Mesothelial cell of epicardium (in vitro differentiated cells): ENCODE results near the gene GMDS. TPM values are rescaled to one million over a fixed set of nuclear protein-coding genes. Genes with fewer than 3 reads are reported as not detected.
A peak's percentile ranks its signal among the peaks of the same experiment; 100 is the strongest.

Source experiments
- DNase-seq, 2 experiments: peaks; one replicate each; pipeline ENCODE4 v3.0.0; 2021; ENCODE audit warnings: low spot score in 2 of 2; ENCODE audit not compliant: unreplicated experiment in 2 of 2
- H3K27ac Mint-ChIP-seq: 2 replicates; pipeline ENCODE4 v1.8.0; 2021; ENCODE audit warnings: mixed read lengths
- H3K27me3 Mint-ChIP-seq: 2 replicates; pipeline ENCODE4 v1.8.0; 2021; ENCODE audit warnings: low read depth, mixed read lengths
- H3K36me3 Mint-ChIP-seq: 2 replicates; pipeline ENCODE4 v1.8.0; 2021; ENCODE audit warnings: mixed read lengths
- H3K4me1 Mint-ChIP-seq: 2 replicates; pipeline ENCODE4 v1.8.0; 2021; ENCODE audit warnings: mixed read lengths
- H3K4me3 Mint-ChIP-seq: 2 replicates; pipeline ENCODE4 v1.8.0; 2021; ENCODE audit warnings: mild to moderate bottlenecking, moderate library complexity, mixed read lengths
- H3K9me3 Mint-ChIP-seq: 2 replicates; pipeline ENCODE4 v1.8.0; 2021; ENCODE audit warnings: mixed read lengths
- total RNA-seq: library from RNA; stranded (reverse); gene quantifications from 3 replicates; pipeline ENCODE4 v1.2.1, GENCODE V29; 2021
- TF ChIP-seq, protein P1 (sequence below): fragments of 200-600 bp; sonication (generic); IDR thresholded peaks from one replicate; pipeline ENCODE4 v1.5.0; 2021; ENCODE audit warnings: antibody characterized with exemption; ENCODE audit not compliant: unreplicated experiment

The GMDS gene
- total RNA-seq, 1 donor from 2014 or later = 39.9 TPM

DNA sequence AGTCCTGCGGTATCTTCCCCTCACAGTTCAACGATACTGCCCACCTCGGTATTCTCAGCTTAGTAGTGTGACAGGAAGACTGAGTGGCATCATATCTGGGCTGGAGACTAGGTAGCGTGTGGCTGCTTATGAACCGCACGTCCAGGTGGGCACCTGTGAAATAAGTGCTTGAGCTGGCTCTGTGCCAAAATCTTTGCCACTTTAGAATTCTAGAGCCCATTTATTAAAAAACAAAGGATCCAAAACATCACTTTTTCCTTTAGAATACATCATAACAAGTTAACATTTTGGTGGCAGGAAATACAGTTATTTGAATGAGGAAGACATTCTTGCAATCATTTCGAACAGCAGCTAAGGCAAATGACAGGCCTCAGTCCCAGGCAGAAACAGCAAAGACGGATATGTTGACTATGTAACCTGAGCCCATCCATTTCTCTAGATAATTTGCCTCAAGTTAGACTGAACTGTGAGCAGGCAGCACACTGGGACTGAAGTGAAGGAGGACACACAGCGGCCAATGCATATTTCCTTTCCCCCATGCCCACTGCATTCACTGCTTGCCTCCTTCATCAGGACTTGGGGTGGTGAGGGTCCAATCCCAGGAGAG lies 136.6 kb downstream of the GMDS start:
- peak overlapping the region; percentile 26 for H3K27ac Mint-ChIP-seq
- no peaks in the 10 kb centered on the region for H3K36me3 Mint-ChIP-seq
- DNase-seq = no peak
- no peaks in the 10 kb centered on the region for H3K9me3 Mint-ChIP-seq
- peaks cover 2% of the 10 kb centered on the region for H3K27me3 Mint-ChIP-seq
- peaks cover 30% of the 10 kb centered on the region for H3K4me1 Mint-ChIP-seq
- TF ChIP-seq, protein P1, sequence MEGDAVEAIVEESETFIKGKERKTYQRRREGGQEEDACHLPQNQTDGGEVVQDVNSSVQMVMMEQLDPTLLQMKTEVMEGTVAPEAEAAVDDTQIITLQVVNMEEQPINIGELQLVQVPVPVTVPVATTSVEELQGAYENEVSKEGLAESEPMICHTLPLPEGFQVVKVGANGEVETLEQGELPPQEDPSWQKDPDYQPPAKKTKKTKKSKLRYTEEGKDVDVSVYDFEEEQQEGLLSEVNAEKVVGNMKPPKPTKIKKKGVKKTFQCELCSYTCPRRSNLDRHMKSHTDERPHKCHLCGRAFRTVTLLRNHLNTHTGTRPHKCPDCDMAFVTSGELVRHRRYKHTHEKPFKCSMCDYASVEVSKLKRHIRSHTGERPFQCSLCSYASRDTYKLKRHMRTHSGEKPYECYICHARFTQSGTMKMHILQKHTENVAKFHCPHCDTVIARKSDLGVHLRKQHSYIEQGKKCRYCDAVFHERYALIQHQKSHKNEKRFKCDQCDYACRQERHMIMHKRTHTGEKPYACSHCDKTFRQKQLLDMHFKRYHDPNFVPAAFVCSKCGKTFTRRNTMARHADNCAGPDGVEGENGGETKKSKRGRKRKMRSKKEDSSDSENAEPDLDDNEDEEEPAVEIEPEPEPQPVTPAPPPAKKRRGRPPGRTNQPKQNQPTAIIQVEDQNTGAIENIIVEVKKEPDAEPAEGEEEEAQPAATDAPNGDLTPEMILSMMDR = no peak
- H3K4me3 Mint-ChIP-seq = no peak overlapping the region

DNA sequence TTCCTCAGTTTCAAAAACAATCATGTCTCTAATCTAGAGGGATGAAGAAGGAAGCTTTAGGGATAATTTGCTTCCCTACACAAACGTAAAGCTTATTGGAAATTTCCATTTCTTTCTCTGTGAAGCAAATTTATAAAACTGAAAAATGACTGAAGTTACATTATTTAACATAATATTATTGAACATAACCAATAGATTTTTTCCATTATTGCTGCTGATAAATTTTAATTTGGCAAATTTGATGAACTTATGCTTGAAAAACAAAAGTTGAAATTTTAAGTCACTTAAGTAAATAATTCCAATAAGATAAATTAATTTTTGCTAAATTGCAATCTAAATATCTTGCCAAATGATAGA lies 140.9 kb downstream of the GMDS start:
- DNase-seq = no peak
- Mint-ChIP-seq H3K4me1 (peaks cover 32% of the 10 kb centered on the region), H3K36me3 (no peaks in the 10 kb centered on the region), H3K9me3 (no peaks in the 10 kb centered on the region), H3K27me3 (no peaks in the 10 kb centered on the region), H3K4me3 (no peak overlapping the region), H3K27ac (no peak overlapping the region)
- TF ChIP-seq, protein P1 = peak; percentile 21

DNA sequence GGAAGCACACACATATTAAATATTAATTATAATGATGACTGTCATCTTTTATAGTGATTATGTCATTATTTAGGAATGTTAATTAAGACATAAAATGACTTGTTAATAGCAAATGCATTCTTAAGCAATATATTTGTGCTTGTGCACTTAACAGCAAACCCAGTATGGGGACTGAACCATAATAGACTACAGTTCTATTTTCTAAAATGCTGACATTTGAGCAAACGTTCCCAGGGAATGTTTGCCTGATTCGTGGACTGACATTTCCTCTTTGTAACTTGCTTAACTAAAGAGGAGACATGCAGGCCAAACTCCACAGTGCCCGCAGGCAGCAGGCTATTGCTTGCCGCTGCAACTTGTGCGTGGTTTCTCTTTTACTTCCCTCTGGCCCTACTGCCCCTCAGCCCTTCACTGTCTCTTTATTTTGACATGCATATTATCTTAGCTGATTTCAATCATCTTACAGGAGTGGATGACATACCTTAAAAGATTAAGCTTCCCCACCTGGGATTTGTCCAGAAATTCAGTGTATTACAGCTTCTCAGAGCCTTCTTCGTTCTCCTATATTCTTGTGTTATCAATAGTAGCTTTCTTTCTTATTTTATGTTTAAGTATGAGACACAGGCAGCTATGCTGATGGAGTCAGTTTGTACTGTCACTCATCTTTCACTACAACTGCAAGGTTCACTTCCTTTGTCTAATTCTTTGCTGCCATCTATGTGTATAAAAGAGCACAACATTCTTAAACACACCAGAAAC lies 141.5 kb downstream of the GMDS start:
- TF ChIP-seq, protein P1 = peak; percentile 45
- Mint-ChIP-seq H3K36me3 (no peaks in the 10 kb centered on the region), H3K9me3 (no peaks in the 10 kb centered on the region), H3K27me3 (no peaks in the 10 kb centered on the region), H3K4me1 (peaks cover 28% of the 10 kb centered on the region), H3K27ac (peak overlapping the region; percentile 66), H3K4me3 (no peak overlapping the region)
- DNase-seq = no peak

DNA sequence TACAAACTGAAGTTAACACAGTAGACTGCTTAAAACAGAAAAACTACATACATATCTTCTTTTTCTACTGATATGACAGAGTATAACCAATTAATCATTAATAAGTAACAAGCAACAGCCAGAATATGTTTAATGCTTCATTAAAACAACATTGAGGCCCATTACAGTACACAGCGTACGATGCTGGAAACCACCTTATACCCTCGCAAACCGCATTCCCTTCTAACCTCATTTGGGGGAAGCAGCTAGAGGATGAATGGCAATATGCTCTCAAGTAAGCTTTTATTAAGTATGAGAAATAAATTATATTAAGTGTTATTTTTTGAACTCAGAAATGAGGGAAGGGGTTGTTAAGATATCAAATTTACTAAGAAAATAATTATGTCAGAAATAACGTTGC lies 142.4 kb downstream of the GMDS start:
- no peak for DNase-seq
- Mint-ChIP-seq H3K4me3 (no peak overlapping the region), H3K9me3 (no peaks in the 10 kb centered on the region), H3K27me3 (no peaks in the 10 kb centered on the region), H3K27ac (no peak overlapping the region), H3K4me1 (peaks cover 22% of the 10 kb centered on the region), H3K36me3 (no peaks in the 10 kb centered on the region)
- TF ChIP-seq, protein P1 = no peak

DNA sequence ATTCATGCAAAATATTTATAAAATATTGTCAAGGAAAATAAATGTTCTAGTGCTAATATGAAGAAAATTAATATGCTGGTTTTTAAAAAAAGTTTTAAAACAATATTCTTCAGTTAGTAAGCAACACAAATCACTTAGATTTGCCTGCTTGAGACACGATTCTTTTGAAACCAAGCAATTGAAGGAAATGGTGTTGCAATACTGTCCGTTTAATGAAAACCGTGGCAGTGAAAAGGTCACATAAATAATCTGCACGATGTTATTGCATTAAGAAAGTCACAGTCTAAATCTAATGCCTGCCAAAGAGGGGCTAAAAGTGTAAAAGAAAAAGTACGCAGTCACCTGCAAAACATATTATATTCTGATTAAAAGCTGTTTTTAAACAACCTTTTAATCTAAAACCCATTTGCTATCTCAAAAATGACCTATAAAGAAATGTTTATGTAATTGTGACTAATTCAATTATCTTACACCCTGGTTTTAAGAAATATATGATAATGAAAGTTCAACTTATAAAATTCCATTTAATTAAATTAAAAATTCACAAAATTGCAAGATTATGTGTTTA lies 143.0 kb downstream of the GMDS start:
- peaks cover 26% of the 10 kb centered on the region for H3K4me1 Mint-ChIP-seq
- H3K36me3 Mint-ChIP-seq = no peaks in the 10 kb centered on the region
- no peak overlapping the region for H3K27ac Mint-ChIP-seq
- no peaks in the 10 kb centered on the region for H3K9me3 Mint-ChIP-seq
- no peak overlapping the region for H3K4me3 Mint-ChIP-seq
- TF ChIP-seq, protein P1 = no peak
- no peak for DNase-seq
- no peaks in the 10 kb centered on the region for H3K27me3 Mint-ChIP-seq
